Fibroblast of skin of abdomen (primary cell): ENCODE data around the gene PHC3.

Experiments
- DNase-seq: peaks from one replicate; pipeline ENCODE4 v3.0.0-alpha.2; 2013

PHC3 gene

GRCh38 chr3:170076715-170077238 lies 104.8 kb downstream of the PHC3 start:
- DNase-seq, result peak; percentile 79

- DNase-seq, result no peak
These were observed 106.0 kb downstream of the PHC3 start for GRCh38 chr3:170075441-170076091.

- no peak for DNase-seq
These were observed 117.4 kb downstream of the PHC3 start for GRCh38 chr3:170064108-170064507.

GRCh38 chr3:170063691-170064090 lies 117.8 kb downstream of the PHC3 start:
- no peak for DNase-seq

GRCh38 chr3:170062769-170063168 lies 118.8 kb downstream of the PHC3 start:
- DNase-seq, result no peak

GRCh38 chr3:170062068-170062467 lies 119.5 kb downstream of the PHC3 start:
- DNase-seq, result no peak

GRCh38 chr3:170059447-170059846 lies 122.1 kb downstream of the PHC3 start:
- DNase-seq, result no peak

- no peak for DNase-seq
These were observed 123.4 kb downstream of the PHC3 start for GRCh38 chr3:170058127-170058526.

- DNase-seq, result no peak
These were observed 124.0 kb downstream of the PHC3 start for GRCh38 chr3:170057550-170057949.

- no peak for DNase-seq
These were observed 124.7 kb downstream of the PHC3 start for GRCh38 chr3:170056710-170057454.

GRCh38 chr3:170055209-170055608 lies 126.3 kb downstream of the PHC3 start:
- peak; percentile 46 for DNase-seq

GRCh38 chr3:170054204-170054603 lies 127.3 kb downstream of the PHC3 start:
- DNase-seq, result no peak

GRCh38 chr3:170052398-170052797 lies 129.1 kb downstream of the PHC3 start:
- no peak for DNase-seq

GRCh38 chr3:170050753-170051152 lies 130.8 kb downstream of the PHC3 start:
- no peak for DNase-seq

- DNase-seq, result no peak
These were observed 132.2 kb downstream of the PHC3 start for GRCh38 chr3:170049146-170050000.

- DNase-seq, result no peak
These were observed 134.5 kb downstream of the PHC3 start for GRCh38 chr3:170047133-170047404.

- no peak for DNase-seq
These were observed 135.0 kb downstream of the PHC3 start for GRCh38 chr3:170046269-170047132.

- DNase-seq, result no peak
These were observed 136.7 kb downstream of the PHC3 start for GRCh38 chr3:170044795-170045244.

GRCh38 chr3:170044271-170044670 lies 137.3 kb downstream of the PHC3 start:
- no peak for DNase-seq

- no peak for DNase-seq
These were observed 138.0 kb downstream of the PHC3 start for GRCh38 chr3:170043506-170043905.

GRCh38 chr3:170040418-170040817 lies 141.1 kb downstream of the PHC3 start:
- no peak for DNase-seq

GRCh38 chr3:170038434-170039110 lies 143.0 kb downstream of the PHC3 start:
- DNase-seq, result no peak
